ENCODE results near the gene GPI. TPM values are rescaled to one million over a fixed set of nuclear protein-coding genes. Genes with fewer than 3 reads are reported as not detected.

The GPI gene
- total RNA-seq, 1 experiment from 2014 or later = 400 TPM

GRCh38 chr19:34405892-34406660 is 41.1 kb downstream of the GPI start:
- no peak overlapping the region for H3K4me3 ChIP-seq
- DNase-seq = no peak

GRCh38 chr19:34408411-34408810 is 43.4 kb downstream of the GPI start:
- Histone ChIP-seq H3K4me3 (no peak overlapping the region), H3K36me3 (peaks cover 23% of the 10 kb centered on the region), H3K27me3 (no peaks in the 10 kb centered on the region), H3K9me3 (no peaks in the 10 kb centered on the region)
- DNase-seq = no peak

More at GRCh38 chr19:34405892-34406660, 41.1 kb downstream of the GPI start:
- H3K36me3 ChIP-seq = peaks cover 23% of the 10 kb centered on the region
- no peaks in the 10 kb centered on the region for H3K27me3 ChIP-seq
- no peaks in the 10 kb centered on the region for H3K9me3 ChIP-seq

- no peak overlapping the region for H3K4me3 ChIP-seq
- peaks cover 28% of the 10 kb centered on the region for H3K36me3 ChIP-seq
- H3K27me3 ChIP-seq = no peaks in the 10 kb centered on the region
- H3K9me3 ChIP-seq = no peaks in the 10 kb centered on the region
- no peak for DNase-seq
Measured at GRCh38 chr19:34409189-34410164, 44.5 kb downstream of the GPI start.

- Histone ChIP-seq H3K9me3 (no peaks in the 10 kb centered on the region), H3K4me3 (no peak overlapping the region), H3K27me3 (no peaks in the 10 kb centered on the region), H3K36me3 (peaks cover 44% of the 10 kb centered on the region)
- no peak for DNase-seq
Measured at GRCh38 chr19:34411216-34411615, 46.2 kb downstream of the GPI start.

- no peak overlapping the region for H3K4me3 ChIP-seq
- peaks cover 43% of the 10 kb centered on the region for H3K36me3 ChIP-seq
- H3K9me3 ChIP-seq = no peaks in the 10 kb centered on the region
- no peak for DNase-seq
- H3K27me3 ChIP-seq = no peaks in the 10 kb centered on the region
Measured at GRCh38 chr19:34416021-34416545, 51.1 kb downstream of the GPI start.

- no peaks in the 10 kb centered on the region for H3K9me3 ChIP-seq
- H3K27me3 ChIP-seq = no peaks in the 10 kb centered on the region
- H3K36me3 ChIP-seq = peaks cover 43% of the 10 kb centered on the region
- H3K4me3 ChIP-seq = no peak overlapping the region
- no peak for DNase-seq
Measured at GRCh38 chr19:34418300-34418699, 53.3 kb downstream of the GPI start.

GRCh38 chr19:34426096-34426661 is 61.2 kb downstream of the GPI start:
- H3K9me3 ChIP-seq = no peaks in the 10 kb centered on the region
- no peak for DNase-seq
- H3K27me3 ChIP-seq = no peaks in the 10 kb centered on the region

GRCh38 chr19:34428549-34429285 is 63.7 kb downstream of the GPI start:
- Histone ChIP-seq H3K4me3 (peak overlapping the region; percentile 89), H3K36me3 (peaks cover 39% of the 10 kb centered on the region), H3K27me3 (no peaks in the 10 kb centered on the region), H3K9me3 (no peaks in the 10 kb centered on the region)
- DNase-seq = peak; percentile 58

More at GRCh38 chr19:34426096-34426661, 61.2 kb downstream of the GPI start:
- H3K36me3 ChIP-seq = peaks cover 22% of the 10 kb centered on the region
- no peak overlapping the region for H3K4me3 ChIP-seq

GRCh38 chr19:34429553-34429952 is 64.6 kb downstream of the GPI start:
- H3K36me3 ChIP-seq = peaks cover 47% of the 10 kb centered on the region
- no peak for DNase-seq
- no peaks in the 10 kb centered on the region for H3K9me3 ChIP-seq
- peak overlapping the region; percentile 89 for H3K4me3 ChIP-seq
- H3K27me3 ChIP-seq = no peaks in the 10 kb centered on the region

- Histone ChIP-seq H3K36me3 (peaks cover 59% of the 10 kb centered on the region), H3K9me3 (no peaks in the 10 kb centered on the region), H3K4me3 (peak overlapping the region; percentile 89), H3K27me3 (no peaks in the 10 kb centered on the region)
- DNase-seq = peak; percentile 13
Measured at GRCh38 chr19:34430738-34431625, 66.0 kb downstream of the GPI start.

GRCh38 chr19:34431681-34432402 is 66.8 kb downstream of the GPI start:
- no peaks in the 10 kb centered on the region for H3K9me3 ChIP-seq
- DNase-seq = no peak

GRCh38 chr19:34432797-34433196 is 67.8 kb downstream of the GPI start:
- H3K27me3 ChIP-seq = no peaks in the 10 kb centered on the region
- no peak for DNase-seq
- H3K4me3 ChIP-seq = no peak overlapping the region
- H3K9me3 ChIP-seq = no peaks in the 10 kb centered on the region
- peaks cover 77% of the 10 kb centered on the region for H3K36me3 ChIP-seq

More at GRCh38 chr19:34431681-34432402, 66.8 kb downstream of the GPI start:
- H3K4me3 ChIP-seq = no peak overlapping the region
- no peaks in the 10 kb centered on the region for H3K27me3 ChIP-seq
- H3K36me3 ChIP-seq = peaks cover 67% of the 10 kb centered on the region

- Histone ChIP-seq H3K27me3 (no peaks in the 10 kb centered on the region), H3K4me3 (no peak overlapping the region), H3K36me3 (peaks cover 94% of the 10 kb centered on the region), H3K9me3 (no peaks in the 10 kb centered on the region)
- no peak for DNase-seq
Measured at GRCh38 chr19:34436716-34437115, 71.7 kb downstream of the GPI start.

- no peak overlapping the region for H3K4me3 ChIP-seq
- DNase-seq = no peak
- no peaks in the 10 kb centered on the region for H3K27me3 ChIP-seq
- peaks cover 86% of the 10 kb centered on the region for H3K36me3 ChIP-seq
- no peaks in the 10 kb centered on the region for H3K9me3 ChIP-seq
Measured at GRCh38 chr19:34448191-34448590, 83.2 kb downstream of the GPI start.
